Measurements from ENCODE around the gene TAMALIN. TPM values are rescaled to one million over a fixed set of nuclear protein-coding genes. Genes with fewer than 3 reads are reported as not detected.

The TAMALIN gene
- total RNA-seq, 4 donors from 2014 or later: 19.0 to 67.9 (median 29.5) TPM

DNA sequence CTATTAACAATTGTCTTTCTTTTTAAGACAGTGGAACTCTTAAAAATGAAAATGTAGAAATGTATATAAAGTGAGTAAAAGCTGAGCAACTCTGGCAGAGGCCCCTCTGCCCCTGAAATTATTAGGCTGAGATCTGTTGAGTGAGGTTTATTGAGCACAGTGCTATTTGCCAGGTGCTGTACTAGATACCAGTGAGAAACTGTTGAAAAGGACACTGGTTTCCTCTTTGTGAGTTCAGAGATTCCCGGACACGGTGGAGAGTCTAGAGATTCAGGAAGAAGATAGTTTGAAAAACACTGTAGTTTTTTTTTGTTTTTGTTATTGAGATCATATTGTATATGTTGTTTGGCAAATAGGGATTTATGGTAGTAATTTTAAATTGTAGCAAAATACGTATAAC is 44.0 kb upstream of the TAMALIN start:
- DNase-seq (ENCODE audit: low spot score): no peak
- ATAC-seq (ENCODE audit: low FRiP score): no peak
- TF ChIP-seq, protein P1, sequence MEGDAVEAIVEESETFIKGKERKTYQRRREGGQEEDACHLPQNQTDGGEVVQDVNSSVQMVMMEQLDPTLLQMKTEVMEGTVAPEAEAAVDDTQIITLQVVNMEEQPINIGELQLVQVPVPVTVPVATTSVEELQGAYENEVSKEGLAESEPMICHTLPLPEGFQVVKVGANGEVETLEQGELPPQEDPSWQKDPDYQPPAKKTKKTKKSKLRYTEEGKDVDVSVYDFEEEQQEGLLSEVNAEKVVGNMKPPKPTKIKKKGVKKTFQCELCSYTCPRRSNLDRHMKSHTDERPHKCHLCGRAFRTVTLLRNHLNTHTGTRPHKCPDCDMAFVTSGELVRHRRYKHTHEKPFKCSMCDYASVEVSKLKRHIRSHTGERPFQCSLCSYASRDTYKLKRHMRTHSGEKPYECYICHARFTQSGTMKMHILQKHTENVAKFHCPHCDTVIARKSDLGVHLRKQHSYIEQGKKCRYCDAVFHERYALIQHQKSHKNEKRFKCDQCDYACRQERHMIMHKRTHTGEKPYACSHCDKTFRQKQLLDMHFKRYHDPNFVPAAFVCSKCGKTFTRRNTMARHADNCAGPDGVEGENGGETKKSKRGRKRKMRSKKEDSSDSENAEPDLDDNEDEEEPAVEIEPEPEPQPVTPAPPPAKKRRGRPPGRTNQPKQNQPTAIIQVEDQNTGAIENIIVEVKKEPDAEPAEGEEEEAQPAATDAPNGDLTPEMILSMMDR (IDR thresholded peaks at IDR 0.05): no peak

DNA sequence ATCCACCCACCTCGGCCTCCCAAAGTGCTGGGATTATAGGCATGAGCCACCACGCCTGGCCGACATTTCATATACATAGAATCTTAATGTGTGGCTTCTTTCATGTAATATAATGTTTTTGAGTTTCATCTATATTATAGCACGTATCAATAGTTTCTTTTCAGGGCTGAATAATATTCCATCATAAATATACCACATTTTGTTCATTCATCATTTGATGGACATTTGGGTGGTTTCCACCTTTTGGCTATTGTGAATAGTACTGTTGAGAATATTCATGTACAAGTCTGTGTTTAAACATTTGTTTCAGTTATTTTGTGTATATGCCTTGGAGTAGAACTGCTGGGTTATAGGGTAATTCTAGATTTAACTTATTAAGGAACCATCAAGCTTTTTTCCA is 43.3 kb upstream of the TAMALIN start:
- no peak for ATAC-seq (ENCODE audit: low FRiP score)
- DNase-seq (ENCODE audit: low spot score): no peak
- TF ChIP-seq, protein P1 (IDR thresholded peaks at IDR 0.05): no peak

DNA sequence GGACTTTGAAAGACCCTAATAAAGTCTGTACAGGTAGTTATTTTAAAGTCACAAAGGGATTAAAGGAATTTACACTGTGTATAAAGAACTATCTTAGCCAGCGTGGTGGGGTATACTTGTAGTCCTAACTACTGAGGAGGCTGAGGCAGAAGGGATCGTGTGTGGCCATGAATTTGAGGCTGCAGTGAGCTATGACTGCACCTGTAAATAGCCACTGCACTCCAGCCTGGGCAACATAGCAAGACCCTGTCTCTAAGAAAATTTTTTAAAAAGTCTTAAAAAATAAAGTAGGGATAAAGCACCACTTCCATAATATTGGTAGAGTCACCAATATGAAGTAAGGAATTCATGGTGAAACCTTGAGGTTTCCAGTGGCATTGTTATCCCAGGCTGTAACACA is 37.1 kb upstream of the TAMALIN start:
- ATAC-seq (ENCODE audit: low FRiP score): no peak
- TF ChIP-seq, protein P1 (IDR thresholded peaks at IDR 0.05): no peak

DNA sequence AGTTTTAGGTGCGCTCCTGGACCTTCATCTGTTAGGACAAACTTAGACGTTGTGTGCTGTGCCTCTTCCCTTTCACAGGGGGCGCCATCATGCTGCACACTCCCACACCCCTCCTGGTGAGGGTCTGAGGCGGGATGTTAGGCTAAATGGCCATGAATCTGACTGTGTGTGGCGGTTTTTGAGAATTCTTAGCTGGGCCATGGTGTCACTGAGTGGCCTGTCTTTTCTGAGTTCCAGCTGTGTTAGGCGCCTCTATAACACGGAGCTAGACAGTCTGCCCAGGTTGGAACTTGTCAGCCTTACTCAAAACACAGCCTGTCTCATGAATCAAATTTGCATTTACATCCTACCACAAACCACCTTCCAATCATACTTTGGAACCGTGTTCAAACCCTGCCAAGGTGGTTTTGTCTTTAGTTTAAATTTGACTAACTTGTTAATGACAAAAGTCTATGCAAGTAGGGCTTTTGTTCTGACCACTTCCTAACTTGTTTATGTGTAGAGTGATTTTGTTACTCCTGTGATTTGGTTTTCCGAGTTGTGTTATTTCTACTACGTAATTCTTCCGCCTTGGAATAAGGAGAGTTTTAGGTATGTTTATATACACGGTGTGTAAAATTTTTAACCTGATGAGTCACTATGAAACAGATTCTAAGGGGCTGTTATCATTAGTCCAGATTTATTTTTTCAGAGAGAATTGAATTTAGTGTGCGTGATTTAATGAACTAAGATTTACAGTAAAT is 35.7 kb upstream of the TAMALIN start:
- TF ChIP-seq, protein P1 (IDR thresholded peaks at IDR 0.05): no peak
- DNase-seq (ENCODE audit: low spot score) (no peak), ATAC-seq (ENCODE audit: low FRiP score) (no peak)

More for the DNA sequence above, 37.1 kb upstream of the TAMALIN start:
- no peak for DNase-seq (ENCODE audit: low spot score)

DNA sequence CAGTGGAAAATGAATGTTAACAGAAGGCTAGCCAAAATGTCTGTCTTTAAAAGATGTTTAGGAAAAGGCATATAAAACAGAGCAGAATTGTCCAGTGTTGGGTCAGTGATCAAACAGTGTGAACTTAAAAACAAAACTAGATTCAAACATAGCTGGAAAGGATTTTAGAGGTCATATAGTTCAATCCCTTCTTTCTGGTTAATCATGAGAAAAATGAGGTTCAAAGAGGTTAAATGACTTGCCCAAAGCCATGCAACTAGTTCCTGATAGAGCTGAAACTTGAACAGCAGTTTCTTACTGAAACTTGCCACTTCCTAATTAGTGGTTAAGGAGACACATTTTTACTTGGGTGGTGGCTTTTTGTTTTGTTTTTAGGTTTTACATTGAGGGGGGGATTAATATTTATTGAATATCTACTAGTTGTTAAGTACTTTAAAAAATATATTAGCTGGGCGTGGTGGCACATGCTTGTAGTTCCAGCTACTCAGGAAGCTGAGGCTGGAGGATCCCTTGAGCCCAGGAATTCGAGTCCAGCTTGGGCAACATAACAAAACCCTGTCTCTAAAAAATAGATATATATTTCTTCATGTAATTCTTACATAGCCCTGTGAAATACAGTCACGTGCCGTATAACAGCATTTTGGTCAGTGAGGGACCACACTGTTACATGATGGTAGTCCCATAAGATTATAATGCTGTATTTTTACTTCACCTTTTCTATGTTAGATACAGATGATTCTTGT is 34.9 kb upstream of the TAMALIN start:
- TF ChIP-seq, protein P1 (IDR thresholded peaks at IDR 0.05): no peak
- ATAC-seq (ENCODE audit: low FRiP score) (no peak), DNase-seq (ENCODE audit: low spot score) (no peak)

DNA sequence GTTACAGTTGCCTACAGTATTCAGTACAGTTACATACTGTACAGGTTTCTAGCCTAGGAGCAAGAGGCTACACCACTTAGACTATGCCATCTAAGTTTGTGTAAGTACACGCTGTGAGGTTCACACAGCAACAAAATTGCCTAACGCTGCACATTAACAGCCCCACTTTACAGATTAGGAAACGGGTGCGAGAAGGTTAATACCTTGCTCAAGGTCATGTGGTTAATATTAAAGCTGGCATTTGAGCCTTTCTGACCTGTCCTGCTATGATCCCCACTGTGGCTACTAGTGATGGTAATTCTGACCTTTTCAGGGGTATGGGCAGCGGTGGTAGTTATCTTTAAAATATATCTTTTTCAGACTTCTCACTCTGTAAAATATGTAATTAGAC is 34.3 kb upstream of the TAMALIN start:
- TF ChIP-seq, protein P1 (IDR thresholded peaks at IDR 0.05): no peak
- DNase-seq (ENCODE audit: low spot score) (no peak), ATAC-seq (ENCODE audit: low FRiP score) (peak; percentile 2)
